ENCODE data around the gene NBEA. TPM values are rescaled to one million over a fixed set of nuclear protein-coding genes. Genes with fewer than 3 reads are reported as not detected.

The NBEA gene
- total RNA-seq, 1 donor from 2014 or later: 3.9 TPM

GRCh38 chr13:35190241-35190640, 248.2 kb downstream of the NBEA start:
- Mint-ChIP-seq H3K27me3 (no peaks in the 10 kb centered on the region), H3K4me1 (no peaks in the 10 kb centered on the region), H3K4me3 (no peak overlapping the region), H3K27ac (no peak overlapping the region), H3K9me3 (peaks cover 6% of the 10 kb centered on the region), H3K36me3 (ENCODE audit: low read depth) (peaks cover 5% of the 10 kb centered on the region)
- ChIA-PET CTCF (no interaction called here), POLR2A (no interaction called here)
- ATAC-seq (ENCODE audit: low read depth): no peak
- TF ChIP-seq CTCF (IDR thresholded peaks at IDR 0.05): no peak
- intact Hi-C loops (cut with micrococcal nuclease): no loop called here
- no peak for DNase-seq

GRCh38 chr13:35191883-35192282, 249.8 kb downstream of the NBEA start:
- H3K4me1 Mint-ChIP-seq: no peaks in the 10 kb centered on the region
- TF ChIP-seq CTCF (IDR thresholded peaks at IDR 0.05): no peak
- peaks cover 9% of the 10 kb centered on the region for H3K36me3 Mint-ChIP-seq (ENCODE audit: low read depth)
- CTCF ChIA-PET: no interaction called here
- intact Hi-C loops (cut with micrococcal nuclease): no loop called here
- peaks cover 6% of the 10 kb centered on the region for H3K9me3 Mint-ChIP-seq
- H3K4me3 Mint-ChIP-seq: no peak overlapping the region
- no peaks in the 10 kb centered on the region for H3K27me3 Mint-ChIP-seq
- POLR2A ChIA-PET: no interaction called here
- DNase-seq (no peak), ATAC-seq (ENCODE audit: low read depth) (no peak)
- H3K27ac Mint-ChIP-seq: no peak overlapping the region

- DNase-seq: no peak
- H3K9me3 Mint-ChIP-seq: no peaks in the 10 kb centered on the region
- CTCF ChIA-PET: no interaction called here
- no peak for ATAC-seq (ENCODE audit: low read depth)
- H3K4me1 Mint-ChIP-seq: no peaks in the 10 kb centered on the region
- POLR2A ChIA-PET: no interaction called here
- H3K27ac Mint-ChIP-seq: no peak overlapping the region
- H3K4me3 Mint-ChIP-seq: no peak overlapping the region
- TF ChIP-seq CTCF (IDR thresholded peaks at IDR 0.05): no peak
- H3K27me3 Mint-ChIP-seq: no peaks in the 10 kb centered on the region
- H3K36me3 Mint-ChIP-seq (ENCODE audit: low read depth): peaks cover 4% of the 10 kb centered on the region
- intact Hi-C loops (cut with micrococcal nuclease): no loop called here
Measured at GRCh38 chr13:35198613-35199200, 256.6 kb downstream of the NBEA start.

GRCh38 chr13:35208587-35208986, 266.5 kb downstream of the NBEA start:
- intact Hi-C loops (cut with micrococcal nuclease): no loop called here
- H3K4me1 Mint-ChIP-seq: no peaks in the 10 kb centered on the region

GRCh38 chr13:35210261-35210660, 268.2 kb downstream of the NBEA start:
- ATAC-seq (ENCODE audit: low read depth): no peak
- intact Hi-C loops (cut with micrococcal nuclease): no loop called here
- ChIA-PET POLR2A (no interaction called here), CTCF (no interaction called here)
- Mint-ChIP-seq H3K4me1 (no peaks in the 10 kb centered on the region), H3K4me3 (no peak overlapping the region), H3K27ac (no peak overlapping the region), H3K36me3 (ENCODE audit: low read depth) (peaks cover 2% of the 10 kb centered on the region), H3K27me3 (no peaks in the 10 kb centered on the region), H3K9me3 (no peaks in the 10 kb centered on the region)
- TF ChIP-seq CTCF (IDR thresholded peaks at IDR 0.05): no peak
- DNase-seq: no peak

More at GRCh38 chr13:35208587-35208986, 266.5 kb downstream of the NBEA start:
- ChIA-PET POLR2A (no interaction called here), CTCF (no interaction called here)
- TF ChIP-seq CTCF (IDR thresholded peaks at IDR 0.05): no peak
- ATAC-seq (ENCODE audit: low read depth) (no peak), DNase-seq (no peak)
- no peaks in the 10 kb centered on the region for H3K36me3 Mint-ChIP-seq (ENCODE audit: low read depth)
- no peak overlapping the region for H3K27ac Mint-ChIP-seq
- no peak overlapping the region for H3K4me3 Mint-ChIP-seq
- no peaks in the 10 kb centered on the region for H3K27me3 Mint-ChIP-seq
- H3K9me3 Mint-ChIP-seq: no peaks in the 10 kb centered on the region

Measured in activated B cell treated with CpG ODN at 0.5 μM for 24 hours (primary cell).